Breast epithelium (tissue), 4 donors: ENCODE data around the gene PIRT. TPM values are rescaled to one million over a fixed set of nuclear protein-coding genes. Genes with fewer than 3 reads are reported as not detected.

Source experiments
- DNase-seq, 2 donors: peaks; one replicate each; pipeline ENCODE4 v3.0.0-alpha.2; 2019; ENCODE audit warnings: low spot score in 2 of 2
- H3K27ac ChIP-seq, 2 donors: fragments of 200-600 bp; sonication (generic) in 1 of 2; one replicate each; pipeline ENCODE4 v1.5.1; 2016 to 2019; ENCODE audit warnings: mild to moderate bottlenecking in 1 of 2
- H3K27me3 ChIP-seq, 2 donors: fragments of 200-600 bp; sonication (generic) in 1 of 2; one replicate each; pipeline versions ENCODE4 v1.5.1 to v1.6.0; 2017 to 2019; ENCODE audit warnings: control low read depth in 1 of 2, mild to moderate bottlenecking in 1 of 2
- H3K36me3 ChIP-seq: fragments of 200-600 bp; one replicate; pipeline ENCODE4 v1.5.1; 2019
- H3K4me1 ChIP-seq, 2 donors: fragments of 200-600 bp; sonication (generic); one replicate each; pipeline ENCODE4 v1.5.1; 2016 to 2019; ENCODE audit warnings: control low read depth in 1 of 2
- H3K4me3 ChIP-seq, 3 donors: fragments of 200-600 bp; sonication (generic); 1 replicate in 2 of 3; 2 replicates in 1 of 3; pipeline ENCODE4 v1.5.1; 2016 to 2019; ENCODE audit warnings: mild to moderate bottlenecking in 3 of 3, moderate library complexity in 2 of 3
- H3K9me3 ChIP-seq, 2 donors: fragments of 200-600 bp; sonication (generic) in 1 of 2; one replicate each; pipeline ENCODE4 v1.5.1; 2016 to 2019; ENCODE audit warnings: control low read depth in 1 of 2
- POLR2A ChIP-seq: fragments of 450-650 bp; IDR thresholded peaks from one replicate; pipeline ENCODE4 v1.6.1; 2016; ENCODE audit warnings: antibody characterized with exemption, mild to moderate bottlenecking, moderate library complexity
- POLR2AphosphoS5 ChIP-seq, 3 donors: sonication (generic); formaldehyde crosslinking; IDR thresholded peaks; one replicate each; pipeline ENCODE4 v1.6.1; 2017; ENCODE audit warnings: antibody characterized with exemption in 3 of 3
- intact Hi-C: fragments of 100-400 bp; cut with DNase I; formaldehyde crosslinking; loops from one replicate; pipeline ENCODE4 v1.15.1; 2023; ENCODE audit warnings: low total_unique reads
- total RNA-seq, 3 donors: library from RNA; depleted of rRNA; stranded (reverse); fragments of >200 nt; gene quantifications; one replicate each; pipeline ENCODE4 v1.1.0, GENCODE V29; 2016
- TF ChIP-seq, protein P1 (sequence below), 3 donors: fragments of 450-650 bp; IDR thresholded peaks; one replicate each; pipeline ENCODE4 v1.5.1; 2016 to 2017; ENCODE audit warnings: antibody characterized with exemption in 3 of 3, mild to moderate bottlenecking in 3 of 3, moderate library complexity in 3 of 3

Gene PIRT
- total RNA-seq, 3 donors from 2014 or later: under 0.01 TPM; not detected in 2

- TF ChIP-seq POLR2AphosphoS5 (IDR thresholded peaks at IDR 0.05): no peak
- TF ChIP-seq, protein P1, sequence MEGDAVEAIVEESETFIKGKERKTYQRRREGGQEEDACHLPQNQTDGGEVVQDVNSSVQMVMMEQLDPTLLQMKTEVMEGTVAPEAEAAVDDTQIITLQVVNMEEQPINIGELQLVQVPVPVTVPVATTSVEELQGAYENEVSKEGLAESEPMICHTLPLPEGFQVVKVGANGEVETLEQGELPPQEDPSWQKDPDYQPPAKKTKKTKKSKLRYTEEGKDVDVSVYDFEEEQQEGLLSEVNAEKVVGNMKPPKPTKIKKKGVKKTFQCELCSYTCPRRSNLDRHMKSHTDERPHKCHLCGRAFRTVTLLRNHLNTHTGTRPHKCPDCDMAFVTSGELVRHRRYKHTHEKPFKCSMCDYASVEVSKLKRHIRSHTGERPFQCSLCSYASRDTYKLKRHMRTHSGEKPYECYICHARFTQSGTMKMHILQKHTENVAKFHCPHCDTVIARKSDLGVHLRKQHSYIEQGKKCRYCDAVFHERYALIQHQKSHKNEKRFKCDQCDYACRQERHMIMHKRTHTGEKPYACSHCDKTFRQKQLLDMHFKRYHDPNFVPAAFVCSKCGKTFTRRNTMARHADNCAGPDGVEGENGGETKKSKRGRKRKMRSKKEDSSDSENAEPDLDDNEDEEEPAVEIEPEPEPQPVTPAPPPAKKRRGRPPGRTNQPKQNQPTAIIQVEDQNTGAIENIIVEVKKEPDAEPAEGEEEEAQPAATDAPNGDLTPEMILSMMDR (IDR thresholded peaks at IDR 0.05): no peak
- no peak for TF ChIP-seq POLR2A
- H3K27ac ChIP-seq: peak overlapping the region in 1 of 2 donors; percentile 44
- peak overlapping the region in 2 of 3 donors; percentile 54 to 64 for H3K4me3 ChIP-seq
- no peak for DNase-seq
- H3K4me1 ChIP-seq: no peaks in the 10 kb centered on the region
- H3K27me3 ChIP-seq: no peaks in the 10 kb centered on the region
- no peaks in the 10 kb centered on the region for H3K36me3 ChIP-seq
- H3K9me3 ChIP-seq: no peaks in the 10 kb centered on the region
- intact Hi-C loops: loop anchor here (10.0 kb wide), 1 partner anchor 111 kb away; the partner anchor contains the start of gene TMEM220
Observed at GRCh38 chr17:10845388-10845751, 7.5 kb upstream of the PIRT start.

- Histone ChIP-seq H3K4me1 (no peaks in the 10 kb centered on the region), H3K4me3 (peak overlapping the region; percentile 41 to 64 (median 54)), H3K9me3 (no peaks in the 10 kb centered on the region), H3K27ac (peak overlapping the region; percentile 44 to 59), H3K36me3 (no peaks in the 10 kb centered on the region), H3K27me3 (no peaks in the 10 kb centered on the region)
- DNase-seq: peak; percentile 48 to 79
- intact Hi-C loops: loop anchor here (1.0 to 10.0 kb wide), 2 partner anchors 31 to 110 kb away; partner anchors contain the start of gene TMEM220
- TF ChIP-seq POLR2A: no peak
- TF ChIP-seq, protein P1 (IDR thresholded peaks at IDR 0.05): peak; percentile 95 to 99 (median 97)
- TF ChIP-seq POLR2AphosphoS5 (IDR thresholded peaks at IDR 0.05): peak in 2 of 3 donors; percentile 13 to 27
Observed at GRCh38 chr17:10844621-10845387, 6.9 kb upstream of the PIRT start.

DNA sequence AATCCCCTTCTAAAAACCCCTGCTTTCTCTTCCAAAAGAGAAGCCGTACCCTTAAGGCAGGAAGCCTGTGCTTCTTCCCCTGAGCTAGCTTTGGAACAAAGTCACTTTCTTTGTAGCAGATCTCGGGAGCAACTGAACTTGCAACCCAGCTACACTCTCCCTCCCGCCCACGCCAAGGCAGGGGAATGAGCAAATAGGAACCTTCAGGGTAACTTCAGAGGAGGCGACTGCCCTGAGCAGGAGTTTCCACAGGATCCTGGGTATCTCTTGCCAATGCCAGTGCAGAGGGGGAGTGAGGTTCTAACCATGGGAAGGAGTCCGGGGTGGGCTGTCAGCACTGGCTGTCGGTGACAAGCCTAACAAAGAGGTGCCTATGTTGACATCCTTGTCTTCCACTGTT lies 5.9 kb upstream of the PIRT start:
- Histone ChIP-seq H3K27me3 (no peaks in the 10 kb centered on the region), H3K27ac (peak overlapping the region; percentile 44 to 71), H3K4me1 (no peaks in the 10 kb centered on the region), H3K9me3 (no peaks in the 10 kb centered on the region), H3K36me3 (no peaks in the 10 kb centered on the region), H3K4me3 (peak overlapping the region in 1 of 3 donors; percentile 37)
- intact Hi-C loops: loop anchor here (1.0 to 10.0 kb wide), 2 partner anchors 32 to 109 kb away; partner anchors contain the start of gene TMEM220
- TF ChIP-seq, protein P1 (IDR thresholded peaks at IDR 0.05): no peak
- no peak for TF ChIP-seq POLR2A
- no peak for TF ChIP-seq POLR2AphosphoS5 (IDR thresholded peaks at IDR 0.05)
- peak in 1 of 2 donors; percentile 28 for DNase-seq

- Histone ChIP-seq H3K4me3 (no peak overlapping the region), H3K27ac (no peak overlapping the region), H3K9me3 (no peaks in the 10 kb centered on the region), H3K27me3 (no peaks in the 10 kb centered on the region), H3K36me3 (no peaks in the 10 kb centered on the region), H3K4me1 (no peaks in the 10 kb centered on the region)
- intact Hi-C loops: loop anchor here (10.0 kb wide), 1 partner anchor 108 kb away; the partner anchor contains the start of gene TMEM220
- no peak for DNase-seq
- TF ChIP-seq POLR2A: no peak
- TF ChIP-seq POLR2AphosphoS5 (IDR thresholded peaks at IDR 0.05): no peak
- TF ChIP-seq, protein P1 (IDR thresholded peaks at IDR 0.05): no peak
Observed at GRCh38 chr17:10842658-10843057, 4.8 kb upstream of the PIRT start.

GRCh38 chr17:10838682-10839081 lies 795 bp upstream of the PIRT start:
- Histone ChIP-seq H3K9me3 (no peaks in the 10 kb centered on the region), H3K4me3 (no peak overlapping the region), H3K36me3 (no peaks in the 10 kb centered on the region), H3K4me1 (no peaks in the 10 kb centered on the region), H3K27ac (no peak overlapping the region), H3K27me3 (no peaks in the 10 kb centered on the region)
- TF ChIP-seq, protein P1 (IDR thresholded peaks at IDR 0.05): no peak
- TF ChIP-seq POLR2A: no peak
- no peak for TF ChIP-seq POLR2AphosphoS5 (IDR thresholded peaks at IDR 0.05)
- DNase-seq: no peak
- intact Hi-C loops: loop anchor here (5.0 kb wide), 1 partner anchor 86 kb away; no protein-coding TSS in a partner anchor
